SK-N-SH (cell line): ENCODE measurements around the gene KRT32.

Source experiments
- CHD2 ChIP-seq: fragments of 150-350 bp; IDR thresholded peaks from 2 replicates; pipeline ENCODE4 v1.6.1; 2018; ENCODE audit warnings: low read length; ENCODE audit not compliant: partially characterized antibody
- GABPA ChIP-seq: IDR thresholded peaks from 2 replicates; pipeline ENCODE4 v1.4.0; 2012; ENCODE audit warnings: low read depth, mild to moderate bottlenecking
- JUND ChIP-seq: IDR thresholded peaks from 2 replicates; pipeline ENCODE4 v1.4.0; 2012
- POLR2AphosphoS5 ChIP-seq: IDR thresholded peaks from 2 replicates; pipeline ENCODE4 v1.6.1; 2012; ENCODE audit warnings: low read depth, low read length
- RCOR1 ChIP-seq: fragments of 150-350 bp; IDR thresholded peaks from 2 replicates; pipeline ENCODE4 v1.6.1; 2017; ENCODE audit warnings: antibody characterized with exemption, low read length
- TAF1 ChIP-seq: IDR thresholded peaks from 2 replicates; pipeline ENCODE4 v1.6.1; 2012; ENCODE audit warnings: low read depth, mild to moderate bottlenecking, low read length, moderate library complexity, borderline replicate concordance
- TCF12 ChIP-seq: IDR thresholded peaks from 2 replicates; pipeline ENCODE4 v1.4.0; 2012
- TEAD4 ChIP-seq: IDR thresholded peaks from 2 replicates; pipeline ENCODE4 v1.4.0; 2012; ENCODE audit warnings: mild to moderate bottlenecking, borderline replicate concordance; ENCODE audit not compliant: insufficient read depth
- TF ChIP-seq, protein P1 (sequence below): IDR thresholded peaks from 2 replicates; pipeline ENCODE4 v1.4.0; 2012; ENCODE audit warnings: low read depth, borderline replicate concordance
- TF ChIP-seq, protein P2 (sequence below): fragments of 200-600 bp; sonication (generic); IDR thresholded peaks from 2 replicates; pipeline ENCODE4 v1.6.1; 2017; ENCODE audit warnings: antibody characterized with exemption, mild to moderate bottlenecking, moderate library complexity
- TF ChIP-seq, protein P3 (sequence below): IDR thresholded peaks from 2 replicates; pipeline ENCODE4 v1.4.0; 2012; ENCODE audit warnings: low read depth, borderline replicate concordance

DNA sequence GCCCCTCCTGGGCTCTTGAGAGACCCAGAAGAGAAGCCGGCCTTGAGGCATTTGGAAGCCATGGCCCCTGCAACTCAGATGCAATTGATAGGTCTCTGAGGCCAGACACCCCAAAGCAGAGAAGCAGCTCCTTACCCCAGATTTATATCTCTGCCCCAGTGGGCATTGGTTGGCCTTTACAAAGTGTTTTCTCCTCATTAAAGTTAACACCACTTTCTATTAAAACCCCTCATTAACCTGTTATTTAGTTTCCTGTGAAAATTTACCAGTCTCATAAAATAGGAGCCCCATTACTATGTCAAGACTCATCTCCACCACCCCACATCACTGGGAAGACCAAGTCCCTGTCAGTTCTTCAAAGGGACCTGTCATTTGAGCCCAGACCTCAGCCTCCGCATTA lies 13.8 kb upstream of the KRT32 start, which contains the start of gene KRT35:
- TF ChIP-seq CHD2 (no peak), TCF12 (no peak), TEAD4 (no peak), GABPA (no peak), JUND (no peak), POLR2AphosphoS5 (no peak), TAF1 (no peak), RCOR1 (no peak)
- TF ChIP-seq, protein P1, sequence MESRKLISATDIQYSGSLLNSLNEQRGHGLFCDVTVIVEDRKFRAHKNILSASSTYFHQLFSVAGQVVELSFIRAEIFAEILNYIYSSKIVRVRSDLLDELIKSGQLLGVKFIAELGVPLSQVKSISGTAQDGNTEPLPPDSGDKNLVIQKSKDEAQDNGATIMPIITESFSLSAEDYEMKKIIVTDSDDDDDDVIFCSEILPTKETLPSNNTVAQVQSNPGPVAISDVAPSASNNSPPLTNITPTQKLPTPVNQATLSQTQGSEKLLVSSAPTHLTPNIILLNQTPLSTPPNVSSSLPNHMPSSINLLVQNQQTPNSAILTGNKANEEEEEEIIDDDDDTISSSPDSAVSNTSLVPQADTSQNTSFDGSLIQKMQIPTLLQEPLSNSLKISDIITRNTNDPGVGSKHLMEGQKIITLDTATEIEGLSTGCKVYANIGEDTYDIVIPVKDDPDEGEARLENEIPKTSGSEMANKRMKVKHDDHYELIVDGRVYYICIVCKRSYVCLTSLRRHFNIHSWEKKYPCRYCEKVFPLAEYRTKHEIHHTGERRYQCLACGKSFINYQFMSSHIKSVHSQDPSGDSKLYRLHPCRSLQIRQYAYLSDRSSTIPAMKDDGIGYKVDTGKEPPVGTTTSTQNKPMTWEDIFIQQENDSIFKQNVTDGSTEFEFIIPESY = no peak
- TF ChIP-seq, protein P2, sequence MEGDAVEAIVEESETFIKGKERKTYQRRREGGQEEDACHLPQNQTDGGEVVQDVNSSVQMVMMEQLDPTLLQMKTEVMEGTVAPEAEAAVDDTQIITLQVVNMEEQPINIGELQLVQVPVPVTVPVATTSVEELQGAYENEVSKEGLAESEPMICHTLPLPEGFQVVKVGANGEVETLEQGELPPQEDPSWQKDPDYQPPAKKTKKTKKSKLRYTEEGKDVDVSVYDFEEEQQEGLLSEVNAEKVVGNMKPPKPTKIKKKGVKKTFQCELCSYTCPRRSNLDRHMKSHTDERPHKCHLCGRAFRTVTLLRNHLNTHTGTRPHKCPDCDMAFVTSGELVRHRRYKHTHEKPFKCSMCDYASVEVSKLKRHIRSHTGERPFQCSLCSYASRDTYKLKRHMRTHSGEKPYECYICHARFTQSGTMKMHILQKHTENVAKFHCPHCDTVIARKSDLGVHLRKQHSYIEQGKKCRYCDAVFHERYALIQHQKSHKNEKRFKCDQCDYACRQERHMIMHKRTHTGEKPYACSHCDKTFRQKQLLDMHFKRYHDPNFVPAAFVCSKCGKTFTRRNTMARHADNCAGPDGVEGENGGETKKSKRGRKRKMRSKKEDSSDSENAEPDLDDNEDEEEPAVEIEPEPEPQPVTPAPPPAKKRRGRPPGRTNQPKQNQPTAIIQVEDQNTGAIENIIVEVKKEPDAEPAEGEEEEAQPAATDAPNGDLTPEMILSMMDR = no peak
- TF ChIP-seq, protein P3, sequence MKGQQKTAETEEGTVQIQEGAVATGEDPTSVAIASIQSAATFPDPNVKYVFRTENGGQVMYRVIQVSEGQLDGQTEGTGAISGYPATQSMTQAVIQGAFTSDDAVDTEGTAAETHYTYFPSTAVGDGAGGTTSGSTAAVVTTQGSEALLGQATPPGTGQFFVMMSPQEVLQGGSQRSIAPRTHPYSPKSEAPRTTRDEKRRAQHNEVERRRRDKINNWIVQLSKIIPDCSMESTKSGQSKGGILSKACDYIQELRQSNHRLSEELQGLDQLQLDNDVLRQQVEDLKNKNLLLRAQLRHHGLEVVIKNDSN = no peak
